ENCODE measurements around the gene TSR3.

Gene TSR3

DNA sequence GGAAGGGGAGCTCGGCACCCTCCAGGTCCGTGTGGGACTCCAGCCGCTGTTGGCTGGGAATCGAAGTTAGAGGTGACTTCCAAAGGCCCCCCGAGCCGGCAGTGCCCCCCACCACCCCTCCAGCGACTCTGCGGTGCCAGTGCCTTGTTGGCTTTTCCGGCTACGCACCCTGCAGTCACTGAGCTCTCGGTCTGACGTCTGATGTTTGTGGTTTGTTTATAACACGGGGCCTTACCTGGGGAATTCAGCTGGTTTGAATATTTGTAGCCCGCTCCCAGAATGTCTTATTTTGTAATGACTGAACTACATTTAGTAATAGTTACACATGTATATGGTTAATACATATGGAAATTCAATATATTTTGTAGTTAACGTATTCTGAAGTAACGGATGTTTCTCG, 25.3 kb downstream of the TSR3 start:
- no peak for DNase-seq (ENCODE audit: low read depth in 2 of 3, low spot score in 2 of 3)

DNA sequence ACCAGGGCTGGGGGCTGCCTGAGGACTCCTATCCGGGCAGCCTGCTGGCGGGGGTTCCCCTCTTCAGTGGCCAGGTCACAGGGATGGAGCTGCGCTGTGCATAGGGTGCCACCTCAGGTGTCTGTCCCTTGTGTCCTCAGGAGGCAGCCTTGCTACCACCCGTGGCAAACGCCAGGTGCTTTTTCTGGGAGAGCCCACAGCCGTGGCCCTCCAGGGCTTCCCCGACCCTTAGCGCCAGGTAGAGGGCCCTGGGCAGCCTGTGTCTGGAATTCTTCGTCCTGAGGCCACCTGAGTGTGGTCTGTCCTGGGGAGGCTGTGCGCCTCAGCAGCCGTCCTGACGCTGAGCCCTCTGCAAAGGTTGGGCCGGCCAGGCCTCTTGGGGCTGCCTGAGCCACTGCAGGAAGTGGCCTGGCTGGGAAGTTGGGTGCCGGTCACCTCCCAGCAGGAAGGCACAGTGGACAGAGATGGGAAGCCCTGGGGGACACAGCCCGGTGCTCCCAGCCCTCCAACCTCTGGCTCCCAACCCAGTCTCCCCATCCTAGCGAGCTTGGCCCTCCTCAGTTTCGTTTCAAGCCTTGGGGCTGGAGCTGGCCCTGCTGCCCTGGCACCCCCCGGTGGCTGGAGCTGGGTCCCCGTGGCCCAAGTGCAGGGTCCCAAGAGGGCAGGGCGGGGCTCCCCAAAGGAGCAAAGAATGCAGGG, 25.9 kb downstream of the TSR3 start:
- no peak for DNase-seq (ENCODE audit: low read depth in 2 of 3, low spot score in 2 of 3)

GRCh38 chr16:1325261-1325660, 26.4 kb downstream of the TSR3 start:
- DNase-seq (ENCODE audit: low read depth in 2 of 3, low spot score in 2 of 3), result no peak

GRCh38 chr16:1324286-1324826, 27.3 kb downstream of the TSR3 start:
- DNase-seq (ENCODE audit: low read depth in 2 of 3, low spot score in 2 of 3), result no peak

DNA sequence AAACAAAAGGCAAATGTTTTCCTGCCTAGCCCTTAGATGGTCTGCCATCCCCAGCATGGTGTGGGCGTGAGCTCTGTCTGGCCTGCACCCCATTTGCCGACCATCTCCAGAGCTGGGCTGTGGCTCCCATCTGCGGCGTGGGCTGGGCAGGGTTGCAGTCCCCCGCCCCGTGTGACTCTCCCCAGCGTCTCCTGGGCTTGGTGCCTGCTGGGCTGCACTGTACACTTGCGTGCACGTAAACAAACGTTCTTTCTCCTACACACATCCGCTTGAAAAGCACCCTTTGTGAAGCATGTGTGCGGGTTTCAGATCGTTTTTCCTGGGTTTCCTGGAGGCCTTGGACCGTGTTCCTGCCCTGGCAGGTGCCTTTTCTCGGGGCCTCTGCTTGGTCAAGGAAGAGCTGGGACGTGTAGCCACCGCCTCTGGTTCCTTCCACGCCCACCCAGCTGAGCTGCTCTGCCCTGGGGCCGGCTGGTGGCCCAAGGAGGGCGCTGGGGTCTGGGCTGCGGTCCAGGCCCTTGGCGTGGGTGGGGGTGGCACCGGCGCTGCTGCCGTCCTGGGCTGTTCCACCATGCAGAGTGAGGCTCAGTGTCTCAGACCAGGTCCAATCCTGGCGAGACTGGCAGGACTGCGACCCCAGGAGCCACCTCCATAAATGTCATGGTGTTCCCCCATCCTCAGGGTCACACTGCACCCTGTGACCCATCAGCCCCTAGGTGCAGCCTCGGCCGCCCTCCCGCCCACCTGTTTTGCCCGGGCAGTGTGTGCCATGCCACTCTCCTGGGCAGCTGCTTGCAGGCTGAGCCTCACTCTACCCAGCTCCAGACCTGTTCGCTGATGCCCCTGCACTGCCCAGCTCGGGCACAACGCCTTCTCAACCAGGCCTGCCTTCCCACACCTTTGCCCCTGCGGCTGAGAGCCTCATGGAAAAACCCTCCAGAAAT, 28.1 kb downstream of the TSR3 start:
- DNase-seq (ENCODE audit: low read depth in 2 of 3, low spot score in 2 of 3), result no peak

- DNase-seq (ENCODE audit: low read depth in 2 of 3, low spot score in 2 of 3), result no peak
Measured at GRCh38 chr16:1322407-1322806, 29.3 kb downstream of the TSR3 start.

DNA sequence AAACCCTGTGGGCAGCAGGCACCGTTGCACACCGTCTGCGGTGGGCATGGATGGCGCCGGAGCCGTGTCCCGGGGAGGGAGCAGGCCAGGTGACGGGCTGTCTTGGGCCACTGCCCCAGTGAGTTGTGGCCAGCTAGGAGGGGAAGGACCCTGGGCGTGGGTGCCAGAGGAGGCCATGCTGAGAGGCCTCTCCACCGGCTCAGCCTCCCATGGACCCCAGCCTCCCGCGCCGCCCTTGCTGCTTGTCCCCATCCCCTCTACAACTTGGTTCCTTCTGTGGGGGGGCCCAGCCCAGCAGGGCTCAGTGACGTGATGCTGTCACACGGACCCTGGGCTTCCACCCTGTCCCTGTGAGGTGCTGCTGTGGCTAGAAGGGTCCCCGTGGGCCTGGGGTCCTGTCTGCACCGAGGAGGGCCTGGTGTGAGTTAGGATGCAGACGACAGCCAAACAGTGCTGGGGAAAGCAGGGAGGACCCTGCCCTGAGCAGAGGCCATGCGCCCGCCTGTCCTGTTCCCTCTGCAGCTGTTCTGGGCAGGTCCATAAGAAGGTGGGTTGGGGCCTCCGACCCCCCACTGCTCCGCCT, 30.9 kb downstream of the TSR3 start:
- no peak for DNase-seq (ENCODE audit: low read depth in 2 of 3, low spot score in 2 of 3)

DNA sequence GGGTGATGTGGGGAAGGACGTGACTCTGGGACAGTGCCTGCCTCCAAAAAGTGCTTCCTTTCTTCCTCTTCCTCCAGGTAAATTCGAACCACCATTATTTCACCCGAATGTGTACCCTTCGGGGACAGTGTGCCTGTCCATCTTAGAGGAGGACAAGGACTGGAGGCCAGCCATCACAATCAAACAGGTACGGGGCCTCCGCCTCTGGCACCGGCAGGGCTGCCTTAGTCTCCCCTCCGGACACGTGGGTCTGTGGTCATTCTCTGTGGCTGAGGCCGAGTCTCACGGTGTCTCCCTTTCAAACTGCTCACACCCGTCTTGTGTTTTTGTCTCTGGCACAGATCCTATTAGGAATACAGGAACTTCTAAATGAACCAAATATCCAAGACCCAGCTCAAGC, 31.6 kb downstream of the TSR3 start:
- no peak for DNase-seq (ENCODE audit: low read depth in 2 of 3, low spot score in 2 of 3)

GRCh38 chr16:1319041-1319440, 32.6 kb downstream of the TSR3 start:
- no peak for DNase-seq (ENCODE audit: low read depth in 2 of 3, low spot score in 2 of 3)

DNA sequence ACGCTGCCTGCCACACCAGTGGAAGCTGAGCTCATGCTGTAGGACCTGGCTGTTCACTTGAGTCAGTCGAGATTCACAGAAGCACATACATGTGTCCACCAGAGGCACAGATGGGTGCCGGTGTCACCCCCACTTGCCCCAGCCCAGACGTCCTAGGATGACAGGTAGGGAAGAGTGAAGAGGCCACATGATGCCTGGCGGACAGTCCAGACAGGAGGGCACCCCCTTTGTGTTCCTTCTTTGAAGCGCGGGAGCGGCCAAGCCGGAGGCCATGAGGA, 33.5 kb downstream of the TSR3 start:
- no peak for DNase-seq (ENCODE audit: low read depth in 2 of 3, low spot score in 2 of 3)

GRCh38 chr16:1317479-1318267, 34.0 kb downstream of the TSR3 start:
- DNase-seq (ENCODE audit: low read depth in 2 of 3, low spot score in 2 of 3), result no peak

DNA sequence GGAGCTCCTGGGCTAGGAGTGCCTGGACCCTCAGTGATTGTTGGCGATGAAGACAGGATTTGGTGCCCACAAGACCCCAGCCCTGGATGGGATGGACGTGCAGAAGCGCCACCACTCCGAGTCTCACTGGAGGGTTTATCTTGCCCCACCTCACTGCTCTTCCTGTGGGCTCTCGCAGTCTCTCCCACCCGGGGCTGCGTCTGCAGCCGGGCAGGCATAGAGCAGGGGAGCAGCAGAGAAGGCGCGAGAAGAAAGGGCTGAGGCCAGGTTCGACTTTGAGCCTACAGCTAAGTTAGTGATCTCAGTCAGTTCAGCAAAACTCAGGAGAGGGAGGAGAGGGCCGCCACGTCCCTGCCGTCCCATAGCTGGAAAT, 35.7 kb downstream of the TSR3 start:
- DNase-seq (ENCODE audit: low read depth in 2 of 3, low spot score in 2 of 3), result no peak

DNA sequence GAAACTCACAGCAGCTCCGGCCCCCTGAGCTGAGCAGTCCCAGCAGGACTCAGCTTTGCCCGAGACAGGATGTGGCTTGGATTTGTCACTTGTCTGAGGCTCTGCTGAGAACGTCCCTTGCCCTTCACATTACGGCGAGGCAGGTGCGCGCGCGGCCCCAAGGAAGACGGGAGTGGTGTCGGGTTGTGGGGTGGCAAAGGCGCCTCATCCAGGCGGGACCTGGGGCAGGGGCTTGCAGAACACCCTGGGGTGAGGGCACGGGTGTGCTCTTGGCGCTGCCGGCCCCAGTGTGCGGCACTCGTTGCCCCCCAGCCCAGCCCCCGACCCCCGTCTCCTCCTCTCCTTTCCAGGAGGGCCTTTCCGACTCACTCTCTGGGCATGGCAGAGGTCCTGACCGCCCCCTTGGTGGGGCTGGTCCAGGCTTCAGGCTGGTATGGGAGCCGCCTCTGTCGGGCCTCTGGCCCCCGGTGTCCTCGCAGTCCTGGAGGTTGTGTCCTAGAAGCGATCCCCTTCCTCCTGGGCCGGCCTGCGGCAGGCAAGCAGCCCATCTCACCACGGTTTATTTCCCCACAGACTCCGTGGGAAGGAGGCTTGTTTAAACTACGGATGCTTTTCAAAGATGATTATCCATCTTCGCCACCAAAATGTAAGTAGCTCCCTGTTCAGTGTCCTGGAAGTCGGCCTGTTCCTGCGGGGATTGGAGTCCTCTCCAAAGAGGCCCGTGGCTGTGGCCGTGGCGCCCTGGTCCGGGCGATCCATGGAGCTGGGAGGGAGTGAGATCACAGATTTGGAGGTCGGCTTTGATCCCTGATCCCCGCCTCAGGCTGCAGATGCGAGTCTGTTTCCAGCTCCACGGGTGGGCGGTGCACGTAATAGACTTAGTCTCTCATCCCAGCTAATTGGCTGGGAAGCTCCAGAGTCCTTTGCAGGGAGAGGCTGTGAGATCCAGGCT, 36.3 kb downstream of the TSR3 start:
- DNase-seq (ENCODE audit: low read depth in 2 of 3, low spot score in 2 of 3), result no peak

DNA sequence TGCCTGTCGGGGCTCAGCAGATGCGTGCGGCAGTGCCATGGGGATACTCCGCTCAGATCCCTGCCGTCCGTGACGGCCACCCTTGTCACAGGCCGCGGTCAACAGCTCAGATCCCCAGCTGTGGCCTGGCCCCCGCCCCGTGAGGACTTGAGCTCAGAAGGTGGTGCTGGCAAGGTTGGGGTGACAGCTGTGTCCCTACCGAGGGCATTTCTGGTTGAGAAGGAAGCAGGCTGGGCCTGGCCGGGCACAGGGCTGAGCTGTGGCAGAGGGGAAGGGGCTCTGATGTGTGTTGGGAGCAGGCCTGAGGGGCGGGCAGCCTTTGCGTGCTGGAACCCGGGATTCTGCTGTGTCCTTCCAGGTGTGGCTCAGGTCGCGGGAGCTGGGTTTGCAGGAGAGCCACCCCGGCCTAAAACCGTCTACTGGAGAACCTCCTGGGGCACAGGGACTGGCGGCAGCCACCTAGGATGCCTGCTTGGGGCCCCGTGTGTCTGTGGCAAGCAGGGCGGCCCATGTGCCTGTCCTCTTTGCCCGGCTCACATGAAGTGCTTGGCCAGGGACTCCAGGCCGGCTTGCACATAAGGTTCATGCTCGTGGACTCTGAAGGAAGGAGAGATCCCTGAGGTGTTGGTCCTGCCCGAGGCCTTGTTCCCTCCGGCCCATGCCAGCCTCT, 37.1 kb downstream of the TSR3 start:
- no peak for DNase-seq (ENCODE audit: low read depth in 2 of 3, low spot score in 2 of 3)

DNA sequence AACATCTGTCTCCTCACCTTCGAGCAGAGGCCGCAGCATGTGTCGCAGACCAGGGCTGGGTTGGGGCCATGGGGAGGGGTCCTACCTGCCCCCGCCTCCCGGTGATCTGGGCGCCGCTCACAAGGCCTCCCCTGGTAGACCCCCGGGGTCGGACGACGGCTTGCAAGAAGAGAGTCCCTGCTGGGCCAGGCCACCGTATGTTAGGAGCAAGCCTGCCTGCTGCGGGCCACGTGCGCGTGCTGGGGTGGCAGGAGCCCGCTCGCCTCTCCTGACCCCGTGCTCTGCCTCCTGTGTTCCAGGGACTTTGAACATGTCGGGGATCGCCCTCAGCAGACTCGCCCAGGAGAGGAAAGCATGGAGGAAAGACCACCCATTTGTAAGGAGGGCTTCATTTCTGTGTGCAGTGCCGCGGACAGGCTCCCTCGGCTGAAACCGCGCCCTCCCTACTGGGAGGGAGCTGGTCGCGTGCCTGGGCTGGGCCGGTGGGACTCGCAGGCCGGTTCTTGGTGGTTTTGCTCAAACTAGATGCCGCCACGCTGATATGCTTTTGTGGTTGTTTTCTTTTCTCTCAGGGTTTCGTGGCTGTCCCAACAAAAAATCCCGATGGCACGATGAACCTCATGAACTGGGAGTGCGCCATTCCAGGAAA, 37.8 kb downstream of the TSR3 start:
- no peak for DNase-seq (ENCODE audit: low read depth in 2 of 3, low spot score in 2 of 3)

- no peak for DNase-seq (ENCODE audit: low read depth in 2 of 3, low spot score in 2 of 3)
Measured at GRCh38 chr16:1312903-1313302, 38.8 kb downstream of the TSR3 start.

DNA sequence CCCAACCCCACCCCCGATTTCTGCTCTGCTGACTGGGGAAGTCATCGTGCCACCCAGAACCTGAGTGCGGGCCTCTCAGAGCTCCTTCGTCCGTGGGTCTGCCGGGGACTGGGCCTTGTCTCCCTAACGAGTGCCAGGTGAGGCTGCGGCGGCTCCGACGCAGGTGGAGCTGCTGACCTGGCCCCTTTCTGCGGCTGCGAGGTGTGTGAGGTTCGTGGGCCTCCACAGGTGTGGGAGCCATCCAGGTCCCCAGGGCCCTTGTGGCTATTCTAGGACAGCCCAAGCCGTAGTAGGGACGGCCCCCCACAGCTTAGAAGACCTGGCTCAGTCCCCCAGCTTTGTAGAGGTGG, 39.2 kb downstream of the TSR3 start:
- no peak for DNase-seq (ENCODE audit: low read depth in 2 of 3, low spot score in 2 of 3)

GRCh38 chr16:1311738-1312466, 39.8 kb downstream of the TSR3 start:
- DNase-seq (ENCODE audit: low read depth in 2 of 3, low spot score in 2 of 3), result no peak
